DMS114 treated with DMSO at 0.1 percent for 48 hours (cell line): ENCODE measurements around the gene MDM4.
"Not testable (repeated sequence)": the region's sequence is repeated elsewhere in the genome, so short reads cannot be mapped to it uniquely, and the experiment has no call there.

Experiments
- DNase-seq: peaks from one replicate; lab custom pipeline; 2025; ENCODE audit not compliant: unreplicated experiment; lab: John Stamatoyannopoulos, UW

MDM4 gene

DNA sequence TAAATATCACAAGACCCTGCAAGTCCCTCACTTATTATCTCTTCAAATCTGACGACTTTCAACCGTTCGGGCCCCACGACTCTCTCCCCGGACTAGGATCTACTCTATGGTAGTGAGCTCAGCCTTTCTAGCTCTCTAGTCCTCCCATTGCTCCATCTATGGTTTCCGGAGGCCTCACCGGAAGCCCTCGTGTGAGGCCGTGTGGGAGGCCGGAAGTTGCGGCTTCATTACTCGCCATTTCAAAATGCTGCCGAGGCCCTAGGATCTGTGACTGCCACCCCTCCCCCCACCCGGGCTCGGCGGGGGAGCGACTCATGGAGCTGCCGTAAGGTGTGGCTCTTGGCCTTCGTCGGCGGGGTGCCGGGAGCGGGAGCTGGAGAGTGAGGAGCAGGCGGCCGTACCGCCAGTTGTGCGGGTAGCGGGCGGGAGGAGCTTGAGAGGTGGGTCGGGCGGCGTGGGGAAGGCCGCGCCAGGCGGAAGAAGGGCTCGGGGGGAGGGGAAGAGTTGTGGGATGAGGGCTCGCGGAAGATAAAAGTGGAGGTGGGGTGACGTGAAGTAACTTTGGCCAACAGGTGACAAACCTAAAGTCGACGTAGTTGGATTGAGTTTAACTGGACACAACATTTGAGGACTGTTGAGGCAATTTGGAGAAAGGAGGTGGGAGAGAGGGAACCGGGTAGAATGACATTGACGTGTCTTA lies at the start of gene MDM4:
Gene MDM4 (plus strand): TSS at position 227 of the 700 bp plus-strand sequence. CDS start 9,113 bp downstream, outside the sequence.
- DNase-seq: peak; percentile 92

DNA sequence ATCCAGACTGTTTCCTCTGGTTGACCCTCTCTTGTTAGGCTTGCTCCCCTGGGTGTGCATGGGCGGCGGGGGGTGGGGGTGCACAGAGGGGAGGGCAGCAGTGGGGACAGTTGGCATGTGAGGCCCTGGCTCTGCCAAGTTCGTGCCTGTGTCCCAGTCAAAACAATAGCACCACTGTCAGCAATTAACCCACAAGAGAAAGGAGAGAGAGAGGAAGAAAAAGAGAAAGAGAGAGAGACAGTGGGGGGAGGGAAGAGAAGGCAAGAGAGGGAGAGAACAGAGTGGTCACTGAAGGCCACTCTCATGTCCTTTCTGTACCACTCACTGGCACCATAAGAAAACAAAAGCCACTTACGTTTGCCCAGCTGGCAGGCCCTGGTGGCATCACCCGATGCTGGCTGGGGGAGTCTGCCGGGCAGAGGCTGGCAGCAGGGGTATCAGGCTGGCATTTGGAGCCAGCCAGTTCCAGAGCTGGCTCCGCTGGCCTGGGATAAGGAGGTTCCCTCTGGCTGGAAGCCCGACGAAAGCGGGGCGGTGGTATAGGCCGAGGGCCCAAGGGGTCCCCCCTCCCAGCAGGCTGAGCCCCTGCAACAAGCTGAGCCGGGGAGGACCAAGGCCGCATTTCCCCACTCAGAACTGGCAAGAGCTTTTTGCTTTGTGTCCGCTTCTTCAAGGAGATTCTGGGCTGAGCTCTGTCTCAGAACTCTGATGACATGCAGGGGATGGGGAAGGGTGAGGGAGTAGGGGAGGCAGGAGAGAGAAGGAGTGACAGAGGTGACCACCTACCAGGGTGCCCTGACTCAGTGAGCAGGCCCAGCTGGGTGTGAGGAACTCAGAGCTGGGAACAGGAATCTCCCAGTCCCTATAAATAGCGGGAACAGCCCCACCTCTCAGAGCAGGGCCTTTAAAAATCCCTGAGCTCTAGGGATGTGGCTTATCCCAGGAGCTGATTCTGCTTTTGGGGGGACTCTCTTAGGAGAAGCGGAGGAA lies 49.5 kb upstream of the MDM4 start:
- DNase-seq: no peak

- DNase-seq: no peak
These were observed 48.0 kb upstream of the MDM4 start for GRCh38 chr1:204468206-204468605.

DNA sequence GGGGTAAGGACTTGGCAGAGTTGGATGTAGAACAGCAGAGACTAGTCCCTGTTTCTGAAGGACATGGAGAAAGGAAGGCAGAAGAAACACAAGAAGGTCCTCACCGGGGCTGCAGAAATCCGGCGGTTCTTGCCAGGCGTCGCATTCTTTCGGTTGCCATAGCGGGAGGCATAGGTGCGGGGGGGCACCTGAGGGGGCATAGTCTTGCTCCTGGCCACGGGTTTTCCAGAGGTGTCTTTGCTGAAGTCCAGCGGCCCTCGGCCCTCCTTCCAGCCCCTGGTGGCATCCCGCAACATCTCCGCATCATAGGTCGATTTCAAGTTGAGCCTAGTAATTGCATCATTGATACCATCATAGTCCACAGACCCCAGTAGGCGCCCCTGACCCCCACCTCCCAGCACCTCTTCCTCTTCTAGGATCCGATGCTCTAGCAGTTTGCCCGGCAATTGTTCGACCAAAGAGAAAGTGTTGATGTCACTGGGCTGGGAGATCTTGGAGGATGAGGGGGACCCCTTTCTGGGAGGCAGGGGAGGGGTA lies 47.4 kb upstream of the MDM4 start:
- DNase-seq: no peak

- DNase-seq: no peak
These were observed 46.9 kb upstream of the MDM4 start for GRCh38 chr1:204469304-204469703.

DNA sequence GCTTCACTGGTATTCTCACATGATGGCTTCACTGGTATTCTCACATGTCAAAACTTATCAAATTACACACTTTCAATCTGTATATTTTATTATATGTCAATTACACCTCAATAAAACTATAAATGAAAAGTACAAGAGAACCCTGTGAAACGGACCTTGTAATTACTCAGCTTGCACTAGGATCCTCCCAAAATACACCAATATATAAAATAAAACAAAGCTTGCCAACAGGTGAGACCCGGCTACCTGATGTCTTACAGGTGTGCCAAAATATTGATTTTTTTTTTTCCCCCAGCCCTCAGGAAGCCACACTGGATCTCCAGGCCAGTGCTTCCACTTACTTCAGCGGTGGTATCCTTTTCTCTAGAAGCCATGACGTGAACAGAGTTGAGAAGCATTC lies 44.5 kb upstream of the MDM4 start:
- no peak for DNase-seq

GRCh38 chr1:204472660-204473059 lies 43.5 kb upstream of the MDM4 start:
- DNase-seq: no peak

GRCh38 chr1:204473400-204473965 lies 42.7 kb upstream of the MDM4 start:
- DNase-seq: no peak

DNA sequence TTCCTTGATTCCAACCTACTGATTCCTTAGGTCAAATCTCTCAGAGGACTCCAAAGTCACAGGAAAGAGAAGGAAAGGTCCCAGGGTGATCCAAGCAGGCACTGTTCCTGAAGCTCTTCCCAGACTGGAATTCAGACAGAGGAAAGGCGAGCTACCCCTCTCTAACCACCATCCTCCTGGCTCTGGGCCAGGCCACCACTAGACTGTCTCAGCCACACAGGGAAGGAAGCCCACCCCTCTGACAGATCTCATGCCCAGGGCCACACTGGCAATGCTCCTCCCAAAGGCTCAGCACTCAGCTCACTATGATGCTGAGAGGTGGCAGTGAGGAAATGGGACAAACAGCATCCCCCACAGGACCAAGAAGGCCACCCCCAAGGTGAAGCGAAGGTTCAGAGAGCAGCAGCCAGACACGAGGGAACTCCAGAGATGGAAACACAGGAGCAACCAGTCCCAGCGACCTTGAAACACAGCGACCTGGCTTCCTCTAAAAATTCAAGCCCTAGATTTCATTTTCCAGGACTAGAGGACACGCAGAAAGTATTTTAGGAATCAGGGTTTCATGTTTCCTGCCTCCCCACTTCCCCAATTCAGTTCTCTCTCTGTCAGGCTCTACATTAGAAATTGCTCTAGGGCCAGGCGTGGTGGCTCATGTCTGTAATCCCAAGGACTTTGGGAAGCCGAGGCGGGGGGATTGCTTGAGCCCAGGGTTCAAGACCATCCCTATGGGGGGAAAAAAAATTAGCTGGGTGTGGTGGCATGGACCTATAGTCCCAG lies 40.4 kb upstream of the MDM4 start:
- DNase-seq: no peak

DNA sequence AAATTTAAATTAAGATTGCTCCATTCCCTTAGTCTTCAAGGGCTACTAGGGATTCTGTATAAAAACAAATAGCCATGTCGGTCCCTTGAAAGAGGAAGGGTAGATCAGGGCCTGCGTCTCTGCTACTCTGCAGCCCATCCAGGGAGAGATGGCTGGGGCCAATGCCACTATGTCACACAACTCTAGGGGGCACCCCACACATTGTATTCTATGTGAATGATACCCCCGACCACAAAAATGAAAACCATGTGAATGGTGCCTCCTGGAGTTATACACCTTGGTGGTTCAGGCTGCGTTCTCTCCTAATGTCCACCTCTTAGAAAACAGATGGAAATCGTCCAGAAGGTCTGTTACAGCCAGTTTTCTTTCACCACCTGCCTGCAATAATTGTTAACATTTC lies 39.6 kb upstream of the MDM4 start:
- no peak for DNase-seq

DNA sequence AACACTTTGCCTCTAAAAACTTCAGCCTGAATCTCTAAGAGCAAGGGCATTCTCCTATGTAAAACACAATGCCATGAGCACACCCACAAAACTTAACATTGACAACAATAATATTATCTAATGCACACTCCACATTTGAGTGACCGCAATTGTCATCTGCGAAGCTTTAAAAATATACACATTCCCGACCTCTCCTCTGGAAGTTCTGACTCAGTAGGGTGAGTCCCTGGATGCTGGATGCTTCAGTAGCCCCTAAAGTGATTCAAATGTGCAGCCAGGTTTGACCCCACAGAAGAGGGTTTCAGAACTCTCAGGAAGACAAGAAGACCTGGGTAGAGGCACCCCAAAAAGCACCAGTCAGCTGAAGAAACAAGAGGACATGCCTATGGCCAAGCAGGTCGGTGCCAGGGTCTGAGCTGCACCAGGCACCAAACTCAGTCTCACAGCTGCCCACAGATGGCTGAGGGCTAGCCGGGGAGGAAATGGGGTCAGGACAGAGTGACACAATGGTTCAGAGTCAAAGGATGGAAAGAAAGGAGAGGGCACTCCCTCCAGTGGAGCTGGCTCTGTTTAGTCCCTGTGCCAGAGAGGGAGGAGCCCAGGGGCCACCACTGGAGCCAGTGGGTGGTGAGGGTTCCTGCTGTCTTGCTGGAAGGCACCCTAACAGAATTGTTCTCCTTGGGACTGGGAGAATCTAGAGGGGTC lies 39.0 kb upstream of the MDM4 start:
- DNase-seq: no peak

DNA sequence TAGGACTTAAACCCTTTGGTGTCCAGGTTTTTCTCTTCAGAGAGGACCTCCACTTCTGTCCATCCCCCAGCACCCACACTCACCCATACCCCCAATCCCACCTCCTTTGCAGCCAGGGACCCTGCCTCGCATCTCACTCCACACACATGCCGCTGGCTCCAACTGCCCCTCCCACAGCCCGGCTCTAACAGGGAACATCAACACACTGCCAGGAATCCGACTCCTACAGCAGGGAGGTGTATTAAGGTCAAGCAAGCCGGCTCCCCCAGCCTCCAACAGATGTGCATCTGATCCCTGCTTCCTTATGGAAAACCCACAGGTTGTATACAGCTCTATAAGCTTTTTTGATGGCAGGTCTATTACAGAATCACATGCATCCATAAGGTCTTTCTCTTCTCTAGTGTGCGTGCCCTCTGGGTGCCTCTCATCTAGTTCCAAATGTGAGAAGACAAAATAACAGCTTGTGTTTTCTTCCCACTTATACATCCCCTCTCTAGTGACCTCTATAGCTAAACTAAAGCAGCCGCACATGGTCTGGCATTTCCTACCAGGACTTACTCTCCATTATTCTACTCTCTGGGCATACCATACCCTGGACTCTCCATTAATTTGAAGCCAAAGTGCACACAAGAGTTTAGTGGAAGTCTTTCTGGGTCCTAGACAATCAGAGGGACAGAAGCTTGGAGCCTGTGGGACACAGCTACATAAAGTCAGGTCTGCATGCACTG lies 37.9 kb upstream of the MDM4 start:
- DNase-seq: no peak

- no peak for DNase-seq
These were observed 37.3 kb upstream of the MDM4 start for GRCh38 chr1:204478921-204479320.

DNA sequence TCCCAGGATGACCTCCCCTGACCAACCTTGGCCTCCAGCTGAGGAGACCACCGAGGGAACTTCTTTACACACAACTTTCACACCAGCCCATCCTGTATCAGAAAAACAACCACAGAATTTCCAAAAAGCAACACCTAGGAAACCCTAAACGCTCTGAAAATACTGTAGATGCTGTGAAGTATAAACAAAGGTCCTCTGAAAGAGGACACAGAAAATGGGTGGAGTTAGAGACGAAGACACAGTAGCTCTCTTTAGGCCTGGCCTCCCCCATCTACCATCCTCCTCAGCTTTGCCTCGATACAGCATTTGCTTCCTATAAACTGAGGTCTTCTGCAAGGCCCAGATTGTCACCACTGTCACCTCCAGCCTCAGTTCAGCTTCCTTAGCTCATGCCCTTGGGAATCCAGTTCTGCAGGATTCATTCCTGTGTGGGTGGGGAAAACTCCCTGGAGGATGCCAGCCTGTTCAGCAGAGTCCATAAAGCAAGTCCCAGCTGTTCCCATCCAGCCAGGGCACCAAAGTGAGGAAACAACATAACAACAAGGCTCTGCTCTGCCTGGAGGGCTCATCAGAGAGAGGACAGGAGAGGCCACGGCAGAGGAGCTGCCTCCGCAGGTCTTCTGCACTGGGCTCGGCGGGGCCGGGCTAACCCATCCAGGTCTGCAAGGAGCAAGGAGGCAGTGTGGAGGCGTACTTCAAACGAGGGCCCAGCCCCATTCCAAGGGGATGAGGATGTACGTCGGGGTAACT lies 36.6 kb upstream of the MDM4 start:
- no peak for DNase-seq

GRCh38 chr1:204480515-204480914 lies 35.7 kb upstream of the MDM4 start:
- no peak for DNase-seq

- DNase-seq: no peak
These were observed 32.4 kb upstream of the MDM4 start for GRCh38 chr1:204483791-204484190.

- not testable (repeated sequence) for DNase-seq
These were observed 29.5 kb upstream of the MDM4 start for GRCh38 chr1:204486513-204487255.

DNA sequence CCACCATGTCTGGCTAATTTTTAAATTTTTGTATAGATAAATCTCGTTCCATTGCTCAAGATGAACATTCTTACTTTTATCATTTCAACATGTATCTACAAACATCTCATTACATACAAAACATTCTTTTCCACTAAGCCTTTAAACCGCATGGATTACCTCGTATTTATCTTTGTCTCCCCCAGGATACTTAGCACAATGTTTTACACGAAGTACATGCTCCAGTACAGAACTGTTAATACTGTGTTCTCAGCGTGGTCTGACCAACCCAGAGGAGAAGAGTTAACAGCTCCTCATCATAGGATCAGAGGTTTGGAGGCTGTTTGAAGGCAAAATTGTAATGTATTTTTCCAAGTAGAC lies 29.0 kb upstream of the MDM4 start:
- DNase-seq: no peak
